GM23248 (cell line): ENCODE data around the gene BRD4. TPM values are rescaled to one million over a fixed set of nuclear protein-coding genes. Genes with fewer than 3 reads are reported as not detected.
A peak's percentile ranks its signal among the peaks of the same experiment; 100 is the strongest.

Experiments used
- DNase-seq: peaks from one replicate; pipeline ENCODE4 v3.0.0-alpha.2; 2015
- H2AFZ ChIP-seq: fragments of 200-600 bp; sonication (generic); 2 replicates; pipeline ENCODE4 v1.6.1; 2016; ENCODE audit warnings: antibody characterized with exemption
- H3F3A ChIP-seq: fragments of 200-600 bp; sonication (generic); 2 replicates; pipeline ENCODE4 v1.6.1; 2016; ENCODE audit warnings: mild to moderate bottlenecking, antibody characterized with exemption, mixed run types; ENCODE audit not compliant: insufficient read depth
- H3K27ac ChIP-seq: fragments of 200-600 bp; sonication (generic); 2 replicates; pipeline ENCODE4 v1.5.1; 2016; ENCODE audit warnings: mild to moderate bottlenecking
- H3K27me3 ChIP-seq: fragments of 200-600 bp; sonication (generic); replicated peaks from 2 replicates; pipeline ENCODE4 v1.6.1; 2016; ENCODE audit warnings: mild to moderate bottlenecking; ENCODE audit not compliant: insufficient read depth
- H3K36me3 ChIP-seq: fragments of 200-600 bp; sonication (generic); 2 replicates; pipeline ENCODE4 v1.6.1; 2016; ENCODE audit warnings: low read depth, mild to moderate bottlenecking
- H3K4me1 ChIP-seq: fragments of 200-600 bp; sonication (generic); 2 replicates; pipeline ENCODE4 v1.6.1; 2016; ENCODE audit warnings: mild to moderate bottlenecking; ENCODE audit not compliant: insufficient read depth
- H3K4me2 ChIP-seq: fragments of 200-600 bp; sonication (generic); one replicate; pipeline ENCODE4 v1.6.1; 2016; ENCODE audit warnings: mild to moderate bottlenecking; ENCODE audit not compliant: unreplicated experiment
- H3K4me3 ChIP-seq: fragments of 200-600 bp; sonication (generic); 2 replicates; pipeline ENCODE4 v1.5.1; 2016; ENCODE audit warnings: mild to moderate bottlenecking
- H3K79me2 ChIP-seq: fragments of 200-600 bp; sonication (generic); 2 replicates; pipeline ENCODE4 v1.6.1; 2016; ENCODE audit warnings: mild to moderate bottlenecking; ENCODE audit not compliant: insufficient read depth
- H3K9ac ChIP-seq: fragments of 200-600 bp; sonication (generic); 2 replicates; pipeline ENCODE4 v1.6.1; 2016; ENCODE audit warnings: mild to moderate bottlenecking
- H3K9me2 ChIP-seq: fragments of 200-600 bp; sonication (generic); 2 replicates; pipeline ENCODE4 v1.6.1; 2016; ENCODE audit warnings: mixed run types, mild to moderate bottlenecking, moderate library complexity; ENCODE audit not compliant: insufficient read depth
- H3K9me3 ChIP-seq: fragments of 200-600 bp; sonication (generic); one replicate; pipeline ENCODE4 v1.6.1; 2017; ENCODE audit warnings: low read depth
- H4K20me1 ChIP-seq: fragments of 200-600 bp; sonication (generic); 2 replicates; pipeline ENCODE4 v1.6.0; 2016; ENCODE audit not compliant: insufficient read depth
- EZH2 ChIP-seq: fragments of 200-600 bp; sonication (generic); IDR thresholded peaks from 2 replicates; pipeline ENCODE4 v1.6.1; 2018; ENCODE audit warnings: antibody characterized with exemption, mild to moderate bottlenecking; ENCODE audit not compliant: insufficient read depth, poor library complexity, severe bottlenecking
- EZH2phosphoT487 ChIP-seq: fragments of 200-600 bp; sonication (generic); IDR thresholded peaks from 2 replicates; pipeline ENCODE4 v1.6.1; 2018; ENCODE audit warnings: antibody characterized with exemption, moderate library complexity, mild to moderate bottlenecking, low read depth; ENCODE audit not compliant: insufficient read depth
- WGBS, 2 experiments: methylation state at CpG; one replicate each; pipeline ENCODE4 v1.1.6; 2015 to 2017; ENCODE audit warnings: low lambda C conversion rate in 2 of 2, low coverage in 1 of 2; ENCODE audit errors: missing lambda C conversion rate in 2 of 2; 5-methylcytosine and 5-hydroxymethylcytosine counted together
- in situ Hi-C: fragments of 300-500 bp; cut with MboI; formaldehyde crosslinking; loops from 2 replicates; pipeline ENCODE4 v1.15.0; 2020
- polyA plus RNA-seq: library from polyadenylated mRNA; unstranded; fragments of >200 nt; fragmentation: Nextera tagmentation; extraction: Ambion mirVana; gene quantifications from 2 replicates; pipeline ENCODE4 v1.2.1, GENCODE V29; 2016
- total RNA-seq: library from RNA; depleted of rRNA; stranded (reverse); fragments of >200 nt; shearing (Covaris generic); gene quantifications from 2 replicates; pipeline ENCODE4 v1.2.3, GENCODE V29; 2014

The BRD4 gene
- total and polyA plus RNA-seq, 2 experiments from 2014 or later, result 9.0 to 18.6 TPM

DNA sequence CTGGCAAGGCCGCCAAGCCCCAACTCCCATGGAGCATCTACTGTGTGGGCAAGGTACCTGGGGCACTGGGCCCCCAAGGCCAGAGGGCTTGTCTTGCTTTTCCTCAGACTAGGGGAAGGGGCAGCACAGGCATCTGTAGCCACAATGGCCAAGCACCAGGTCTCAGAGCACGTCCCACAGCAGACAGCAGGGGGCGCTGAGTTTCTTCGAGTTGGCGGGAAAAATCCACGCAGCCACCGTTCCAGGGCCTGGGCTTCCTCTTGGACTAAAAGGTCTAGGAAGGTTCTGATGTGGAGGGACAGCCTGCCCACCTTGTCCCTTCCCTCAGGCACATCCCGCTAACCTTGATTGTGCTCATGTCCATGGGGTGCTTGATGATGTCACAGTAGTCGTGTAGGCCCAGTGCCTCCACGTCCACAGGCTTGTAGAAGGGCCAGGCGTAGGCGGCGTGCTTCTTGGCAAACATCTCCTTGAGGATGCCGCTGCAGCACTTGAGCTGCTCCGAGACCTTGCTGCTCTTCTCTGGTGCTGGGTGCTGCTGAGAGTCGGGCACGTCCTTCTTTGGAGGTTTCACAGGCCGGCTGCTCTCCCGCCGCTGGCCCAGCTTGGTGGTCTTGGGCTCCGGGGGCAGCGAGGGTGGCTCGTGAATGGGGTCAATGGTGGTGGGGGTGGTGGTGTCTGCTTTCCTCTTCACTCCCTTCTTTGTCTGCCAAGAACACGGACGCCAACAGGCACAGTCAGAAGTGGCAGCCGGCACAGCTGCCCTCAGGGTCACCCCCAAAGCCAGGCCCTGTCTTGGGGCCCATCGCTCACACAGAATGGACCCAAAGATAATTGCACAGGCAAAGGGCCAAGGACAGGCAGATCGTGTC lies 68.0 kb downstream of the BRD4 start:
- peak; percentile 78 for DNase-seq
- Histone ChIP-seq H3F3A (peaks cover 25% of the 10 kb centered on the region), H3K27me3 (no peaks in the 10 kb centered on the region), H3K4me3 (no peak overlapping the region), H3K4me2 (no peak overlapping the region), H3K9me2 (no peaks in the 10 kb centered on the region), H3K79me2 (peaks cover 97% of the 10 kb centered on the region), H4K20me1 (peaks cover 18% of the 10 kb centered on the region; the same call in 1 of the 2 replicates), H3K4me1 (peaks cover 13% of the 10 kb centered on the region), H2AFZ (no peak overlapping the region), H3K9me3 (no peaks in the 10 kb centered on the region), H3K27ac (0 out of 2 replicates have a peak overlapping the region, but pooled peaks have one; percentile 4), H3K36me3 (peaks cover 58% of the 10 kb centered on the region), H3K9ac (no peak overlapping the region)
- in situ Hi-C loops, result no loop called here
- TF ChIP-seq EZH2 (no peak), EZH2phosphoT487 (no peak)
- 79 to 84% methylated on average over 26 to 28 of the region's 28 CpGs for WGBS, 2 experiments

GRCh38 chr19:15263361-15263985 lies 68.9 kb downstream of the BRD4 start:
- no peaks in the 10 kb centered on the region for H3K9me2 ChIP-seq
- H3K9ac ChIP-seq, result no peak overlapping the region
- H3K9me3 ChIP-seq, result no peaks in the 10 kb centered on the region
- in situ Hi-C loops, result no loop called here
- H3K27ac ChIP-seq, result no peak overlapping the region
- DNase-seq, result no peak
- no peak overlapping the region for H3K4me3 ChIP-seq
- H3K36me3 ChIP-seq, result peaks cover 67% of the 10 kb centered on the region
- H3K79me2 ChIP-seq, result peaks cover 97% of the 10 kb centered on the region
- H3K4me1 ChIP-seq, result peaks cover 13% of the 10 kb centered on the region
- H3K27me3 ChIP-seq, result no peaks in the 10 kb centered on the region
- peaks cover 25% of the 10 kb centered on the region for H3F3A ChIP-seq
- H3K4me2 ChIP-seq, result no peak overlapping the region
- WGBS, 2 experiments, result 78 to 79% methylated on average over 13 of the region's 13 CpGs
- TF ChIP-seq EZH2phosphoT487 (no peak), EZH2 (no peak)
- no peak overlapping the region for H2AFZ ChIP-seq
- peaks cover 11% of the 10 kb centered on the region; the same call in 1 of the 2 replicates for H4K20me1 ChIP-seq

DNA sequence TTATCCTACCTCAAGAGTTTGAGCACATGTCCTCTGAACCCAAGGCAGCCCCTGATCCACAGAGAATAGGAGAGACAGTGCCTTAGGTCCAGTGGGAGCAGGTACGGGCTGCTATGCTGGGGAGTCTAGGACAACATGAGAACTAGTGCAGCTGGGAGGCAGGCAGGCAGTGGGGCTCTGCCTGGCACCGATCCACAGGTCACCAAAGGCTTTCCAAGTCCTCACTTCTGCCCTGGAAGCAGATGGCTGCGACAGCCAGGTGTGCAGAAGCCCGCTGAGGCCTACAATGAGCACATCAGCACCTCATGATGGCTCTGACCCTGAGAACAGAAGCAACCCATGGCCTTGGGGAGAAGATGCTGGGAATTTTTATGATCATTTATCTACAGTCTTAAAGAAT lies 70.3 kb downstream of the BRD4 start:
- no peak overlapping the region for H2AFZ ChIP-seq

DNA sequence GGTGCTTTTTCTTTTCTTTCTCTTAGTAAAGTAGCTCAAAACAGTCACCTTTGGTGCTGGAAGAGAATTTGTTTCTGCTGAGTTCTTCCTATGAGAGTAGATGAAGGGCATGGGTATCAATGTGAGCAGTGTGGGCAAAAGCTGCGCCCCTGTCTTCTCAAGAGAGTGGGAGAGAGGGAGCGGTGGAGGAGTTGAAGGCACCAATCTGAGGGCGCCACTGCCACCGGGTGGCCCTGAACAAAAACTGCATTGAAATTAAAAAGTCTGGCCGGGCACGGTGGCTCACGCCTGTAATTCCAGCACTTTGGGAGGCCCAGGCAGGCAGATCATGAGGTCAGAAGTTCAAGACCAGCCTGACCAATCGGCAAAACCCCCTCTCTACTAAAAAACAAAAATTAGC lies 71.4 kb downstream of the BRD4 start:
- Histone ChIP-seq H3K4me2 (no peak overlapping the region), H3K79me2 (peaks cover 98% of the 10 kb centered on the region), H3K36me3 (peaks cover 77% of the 10 kb centered on the region), H3K9me3 (no peaks in the 10 kb centered on the region), H3K4me1 (peaks cover 5% of the 10 kb centered on the region), H3K4me3 (no peak overlapping the region), H3K27ac (no peak overlapping the region), H2AFZ (no peak overlapping the region), H3K27me3 (no peaks in the 10 kb centered on the region), H3K9ac (no peak overlapping the region), H4K20me1 (no peaks in the 10 kb centered on the region), H3K9me2 (no peaks in the 10 kb centered on the region), H3F3A (peaks cover 13% of the 10 kb centered on the region)
- in situ Hi-C loops, result no loop called here
- peak; percentile 45 for DNase-seq
- WGBS, 2 experiments, result 83 to 90% methylated on average over 8 of the region's 8 CpGs
- no peak for TF ChIP-seq EZH2
- no peak for TF ChIP-seq EZH2phosphoT487

More for the DNA sequence above, 70.3 kb downstream of the BRD4 start:
- WGBS, 2 experiments, result 81 to 87% methylated on average over 4 of the region's 4 CpGs
- Histone ChIP-seq H3K4me1 (peaks cover 10% of the 10 kb centered on the region), H3K36me3 (peaks cover 72% of the 10 kb centered on the region), H4K20me1 (peaks cover 9% of the 10 kb centered on the region; the same call in 1 of the 2 replicates), H3K27me3 (no peaks in the 10 kb centered on the region), H3K27ac (no peak overlapping the region), H3K4me3 (no peak overlapping the region), H3F3A (peaks cover 23% of the 10 kb centered on the region), H3K9me2 (no peaks in the 10 kb centered on the region), H3K9me3 (no peaks in the 10 kb centered on the region), H3K4me2 (no peak overlapping the region), H3K9ac (no peak overlapping the region), H3K79me2 (peaks cover 97% of the 10 kb centered on the region)
- in situ Hi-C loops, result no loop called here
- TF ChIP-seq EZH2phosphoT487 (no peak), EZH2 (no peak)
- no peak for DNase-seq
